Measurements from ENCODE around the gene SFXN3. TPM values are rescaled to one million over a fixed set of nuclear protein-coding genes. Genes with fewer than 3 reads are reported as not detected.

Gene SFXN3
- total RNA-seq, 1 experiment from 2014 or later: 27.5 TPM

DNA sequence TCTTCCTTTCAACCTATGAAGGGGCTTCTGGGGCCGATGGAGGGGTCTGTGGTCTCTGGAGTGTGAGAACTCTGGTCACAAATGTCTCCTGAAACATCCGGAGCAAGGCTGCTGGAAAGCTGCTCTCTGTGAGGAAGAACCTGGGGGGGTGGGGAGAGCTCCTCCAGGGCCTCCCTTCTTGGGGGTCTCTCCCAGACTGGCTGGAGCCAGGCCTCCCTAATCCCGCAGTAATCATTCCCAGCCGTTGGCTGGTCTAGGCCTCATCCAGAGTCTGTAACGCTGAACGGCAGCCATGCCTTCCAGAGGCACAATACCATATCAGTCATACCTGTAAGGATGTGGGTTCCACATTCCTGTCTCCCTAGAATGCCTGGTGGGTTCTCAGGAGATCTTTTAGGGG is 35.9 kb upstream of the SFXN3 start:
- H3K36me3 Mint-ChIP-seq (ENCODE audit: insufficient read depth, unreplicated experiment): peaks cover 65% of the 10 kb centered on the region
- H3K27me3 Mint-ChIP-seq (ENCODE audit: unreplicated experiment): no peaks in the 10 kb centered on the region
- CTCF ChIA-PET: interaction anchor here (0.7 kb wide), 1 partner anchor 1460 kb away, joined by 3 read pairs; no protein-coding TSS in a partner anchor
- no TSS peak for BruUV-seq (replicated peaks)
- H3K4me1 Mint-ChIP-seq (ENCODE audit: low read depth, unreplicated experiment): peaks cover 14% of the 10 kb centered on the region
- no peak overlapping the region for H3K4me3 Mint-ChIP-seq (ENCODE audit: low read depth, unreplicated experiment)
- no peak for DNase-seq
- no peak overlapping the region for H3K27ac Mint-ChIP-seq (ENCODE audit: unreplicated experiment)
- no peaks in the 10 kb centered on the region for H3K9me3 Mint-ChIP-seq (ENCODE audit: low read depth, unreplicated experiment)
- TF ChIP-seq, protein P1, sequence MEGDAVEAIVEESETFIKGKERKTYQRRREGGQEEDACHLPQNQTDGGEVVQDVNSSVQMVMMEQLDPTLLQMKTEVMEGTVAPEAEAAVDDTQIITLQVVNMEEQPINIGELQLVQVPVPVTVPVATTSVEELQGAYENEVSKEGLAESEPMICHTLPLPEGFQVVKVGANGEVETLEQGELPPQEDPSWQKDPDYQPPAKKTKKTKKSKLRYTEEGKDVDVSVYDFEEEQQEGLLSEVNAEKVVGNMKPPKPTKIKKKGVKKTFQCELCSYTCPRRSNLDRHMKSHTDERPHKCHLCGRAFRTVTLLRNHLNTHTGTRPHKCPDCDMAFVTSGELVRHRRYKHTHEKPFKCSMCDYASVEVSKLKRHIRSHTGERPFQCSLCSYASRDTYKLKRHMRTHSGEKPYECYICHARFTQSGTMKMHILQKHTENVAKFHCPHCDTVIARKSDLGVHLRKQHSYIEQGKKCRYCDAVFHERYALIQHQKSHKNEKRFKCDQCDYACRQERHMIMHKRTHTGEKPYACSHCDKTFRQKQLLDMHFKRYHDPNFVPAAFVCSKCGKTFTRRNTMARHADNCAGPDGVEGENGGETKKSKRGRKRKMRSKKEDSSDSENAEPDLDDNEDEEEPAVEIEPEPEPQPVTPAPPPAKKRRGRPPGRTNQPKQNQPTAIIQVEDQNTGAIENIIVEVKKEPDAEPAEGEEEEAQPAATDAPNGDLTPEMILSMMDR (IDR thresholded peaks at IDR 0.05; ENCODE audit: unreplicated experiment): no peak
- intact Hi-C loops (cut with micrococcal nuclease; ENCODE audit: unreplicated experiment): no loop called here

GRCh38 chr10:100996678-100997359 is 34.2 kb upstream of the SFXN3 start:
- Mint-ChIP-seq H3K36me3 (ENCODE audit: insufficient read depth, unreplicated experiment) (peaks cover 61% of the 10 kb centered on the region), H3K4me1 (ENCODE audit: low read depth, unreplicated experiment) (peaks cover 14% of the 10 kb centered on the region), H3K27me3 (ENCODE audit: unreplicated experiment) (no peaks in the 10 kb centered on the region), H3K9me3 (ENCODE audit: low read depth, unreplicated experiment) (no peaks in the 10 kb centered on the region), H3K4me3 (ENCODE audit: low read depth, unreplicated experiment) (peak overlapping the region; percentile 70), H3K27ac (ENCODE audit: unreplicated experiment) (no peak overlapping the region)
- DNase-seq: peak; percentile 45
- CTCF ChIA-PET: interaction anchor here (0.9 to 1.2 kb wide), 5 partner anchors 15 to 44 kb away, joined by 3 to 5 read pairs (median 3); partner anchors contain the start of gene SEMA4G
- intact Hi-C loops (cut with micrococcal nuclease; ENCODE audit: unreplicated experiment): loop anchor here (2.0 kb wide), 1 partner anchor 16 kb away; no protein-coding TSS in a partner anchor
- no TSS peak for BruUV-seq (replicated peaks)
- TF ChIP-seq, protein P1 (IDR thresholded peaks at IDR 0.05; ENCODE audit: unreplicated experiment): no peak

- intact Hi-C loops (cut with micrococcal nuclease; ENCODE audit: unreplicated experiment): loop anchor here (2.0 kb wide), 1 partner anchor 15 kb away; no protein-coding TSS in a partner anchor
- CTCF ChIA-PET: interaction anchor here (0.6 to 1.5 kb wide), 8 partner anchors 14 to 461 kb away, joined by 3 to 17 read pairs (median 4); partner anchors contain the start of gene SEMA4G
- H3K27ac Mint-ChIP-seq (ENCODE audit: unreplicated experiment): peak overlapping the region; percentile 69
- H3K27me3 Mint-ChIP-seq (ENCODE audit: unreplicated experiment): no peaks in the 10 kb centered on the region
- H3K36me3 Mint-ChIP-seq (ENCODE audit: insufficient read depth, unreplicated experiment): peaks cover 61% of the 10 kb centered on the region
- TF ChIP-seq, protein P1 (IDR thresholded peaks at IDR 0.05; ENCODE audit: unreplicated experiment): peak; percentile 80
- peak overlapping the region; percentile 70 for H3K4me3 Mint-ChIP-seq (ENCODE audit: low read depth, unreplicated experiment)
- BruUV-seq (replicated peaks): no TSS peak
- DNase-seq: peak; percentile 89
- no peaks in the 10 kb centered on the region for H3K9me3 Mint-ChIP-seq (ENCODE audit: low read depth, unreplicated experiment)
- peaks cover 14% of the 10 kb centered on the region for H3K4me1 Mint-ChIP-seq (ENCODE audit: low read depth, unreplicated experiment)
These were observed 33.5 kb upstream of the SFXN3 start for GRCh38 chr10:100997360-100998182.

DNA sequence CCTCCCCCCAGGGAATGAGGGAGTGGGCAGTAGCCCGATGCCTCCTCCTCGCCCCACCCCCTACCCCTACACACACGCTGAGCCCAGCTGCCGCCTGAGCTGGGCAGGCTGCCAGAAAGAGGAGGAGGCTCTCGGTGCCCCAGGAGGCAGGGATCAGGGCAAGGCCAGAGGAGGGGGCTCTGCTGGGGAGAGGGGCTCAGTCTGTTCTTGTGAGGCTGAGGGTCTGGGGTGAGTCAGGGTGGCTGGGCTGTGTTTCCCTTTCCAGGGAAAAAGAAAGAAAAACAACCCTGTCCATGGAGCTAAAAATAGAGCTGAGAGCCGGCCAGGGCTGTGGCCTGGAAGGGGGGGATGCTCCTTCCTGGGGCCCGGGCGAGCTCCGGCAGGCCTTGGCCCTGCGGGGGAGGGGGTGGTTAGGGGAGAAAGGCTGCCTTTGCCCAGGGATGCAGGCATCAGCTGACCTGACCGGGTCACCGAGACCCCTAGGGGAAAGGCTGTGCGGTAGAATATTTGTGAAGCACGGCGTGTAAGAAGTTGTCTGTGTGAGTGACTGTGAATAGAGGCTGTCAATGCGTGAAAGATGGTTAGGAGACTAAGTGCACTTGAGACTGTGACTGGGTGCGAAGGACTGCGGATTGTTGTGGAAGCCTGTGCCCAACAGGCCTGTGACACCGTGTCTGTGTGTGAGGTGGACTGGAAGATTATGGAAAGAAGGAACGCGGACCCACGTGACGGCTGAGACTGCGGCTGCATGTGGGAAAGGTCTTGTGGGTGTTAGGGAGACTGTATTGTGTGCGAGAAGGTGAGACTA is 32.6 kb upstream of the SFXN3 start:
- BruUV-seq (replicated peaks): no TSS peak

More for the DNA sequence above, 32.6 kb upstream of the SFXN3 start:
- CTCF ChIA-PET: interaction anchor here (0.6 to 1.5 kb wide), 3 partner anchors 13 to 462 kb away, joined by 5 to 17 read pairs (median 8); no protein-coding TSS in a partner anchor
- peak; percentile 67 for DNase-seq
- Mint-ChIP-seq H3K9me3 (ENCODE audit: low read depth, unreplicated experiment) (no peaks in the 10 kb centered on the region), H3K4me1 (ENCODE audit: low read depth, unreplicated experiment) (peaks cover 14% of the 10 kb centered on the region), H3K27ac (ENCODE audit: unreplicated experiment) (peak overlapping the region; percentile 69), H3K36me3 (ENCODE audit: insufficient read depth, unreplicated experiment) (peaks cover 61% of the 10 kb centered on the region), H3K4me3 (ENCODE audit: low read depth, unreplicated experiment) (peak overlapping the region; percentile 70), H3K27me3 (ENCODE audit: unreplicated experiment) (no peaks in the 10 kb centered on the region)
- intact Hi-C loops (cut with micrococcal nuclease; ENCODE audit: unreplicated experiment): no loop called here
- TF ChIP-seq, protein P1 (IDR thresholded peaks at IDR 0.05; ENCODE audit: unreplicated experiment): no peak

Measured in Calu3 (cell line).